GM21390 (cell line): ENCODE measurements around the gene CXCL14.

Source experiments
- ATAC-seq: cut with Tn5 transposase; IDR thresholded peaks from one replicate; pipeline ENCODE4 v1.9.1; 2021; ENCODE audit not compliant: unreplicated experiment

The CXCL14 gene

GRCh38 chr5:135596788-135597187 is 18.0 kb upstream of the CXCL14 start:
- no peak for ATAC-seq

DNA sequence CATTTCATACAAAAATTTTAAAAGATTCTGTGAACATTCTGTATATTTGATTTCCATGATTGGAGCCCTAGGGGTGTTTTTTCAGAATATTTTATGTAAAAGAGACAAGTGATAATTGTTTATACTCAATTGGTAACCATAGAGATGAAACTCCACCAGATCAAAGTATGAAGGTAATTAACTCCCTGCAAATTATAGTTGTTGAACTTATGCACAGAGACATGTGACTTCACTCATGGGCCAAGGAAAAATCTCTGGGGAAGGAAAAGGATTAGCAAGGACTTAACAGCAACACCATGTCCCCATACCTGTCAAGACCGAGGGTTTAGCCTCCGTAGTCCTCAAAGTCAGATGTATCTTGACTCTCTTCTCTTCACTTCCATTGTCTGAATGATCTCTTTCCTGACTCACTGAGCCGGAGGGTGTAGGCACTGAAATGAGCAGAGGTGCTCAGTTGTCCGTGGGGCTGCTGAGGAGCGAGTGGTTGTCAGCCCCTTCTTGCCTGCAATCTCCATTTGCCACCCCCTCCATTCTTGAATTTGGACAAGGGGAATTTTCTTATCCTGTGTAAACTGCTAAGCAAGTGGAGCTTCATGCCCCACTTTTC is 17.5 kb upstream of the CXCL14 start:
- no peak for ATAC-seq

DNA sequence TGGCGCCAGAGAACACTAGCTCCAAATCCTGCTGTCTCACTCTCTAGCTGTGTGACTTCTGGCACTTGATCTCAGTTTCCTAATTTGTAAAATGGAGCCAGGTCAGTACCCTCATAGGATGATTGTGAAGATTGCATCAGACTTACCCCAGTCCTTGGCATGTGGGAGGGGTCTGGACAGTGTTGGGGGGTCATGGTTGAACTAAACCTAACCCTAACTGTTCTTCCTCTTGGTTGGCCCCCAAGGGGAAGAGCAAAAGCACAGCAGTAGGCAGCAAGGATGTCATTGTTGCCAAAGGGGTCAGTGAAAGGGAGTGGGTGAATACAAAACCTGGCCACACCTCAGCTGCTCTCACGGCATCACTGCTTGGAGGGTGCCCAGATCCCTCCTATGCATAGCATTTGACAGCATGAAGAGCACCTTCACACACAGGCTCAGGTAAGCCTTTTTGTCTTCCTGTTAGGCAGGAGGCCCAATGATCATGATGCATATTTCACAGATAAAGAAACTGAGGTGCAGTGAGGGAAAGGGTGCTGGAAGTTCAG is 15.7 kb upstream of the CXCL14 start:
- no peak for ATAC-seq

DNA sequence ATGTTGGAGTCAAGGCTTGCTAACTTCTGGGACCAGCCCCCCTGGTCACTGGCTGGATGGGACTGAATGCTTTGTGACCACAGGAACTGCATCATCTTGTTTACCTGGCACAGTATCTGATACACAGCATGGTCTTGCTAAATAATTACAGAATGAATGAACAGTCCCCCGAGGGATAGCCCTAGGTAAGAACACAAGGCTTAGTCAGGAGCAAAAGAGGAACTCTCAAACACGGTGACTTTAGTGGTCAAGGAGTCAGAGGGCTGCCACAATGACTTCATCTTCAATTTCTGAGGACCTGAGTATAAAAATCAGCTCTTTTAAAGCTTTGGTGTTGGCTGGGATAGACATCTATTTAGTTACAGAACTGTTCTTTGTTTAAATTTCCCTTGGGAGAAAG is 15.1 kb upstream of the CXCL14 start:
- ATAC-seq, result no peak

GRCh38 chr5:135593141-135593540 is 14.3 kb upstream of the CXCL14 start:
- no peak for ATAC-seq

- ATAC-seq, result no peak
Measured at GRCh38 chr5:135592312-135593045, 13.7 kb upstream of the CXCL14 start.

- no peak for ATAC-seq
Measured at GRCh38 chr5:135591277-135591676, 12.5 kb upstream of the CXCL14 start.

- no peak for ATAC-seq
Measured at GRCh38 chr5:135589152-135589551, 10.4 kb upstream of the CXCL14 start.

DNA sequence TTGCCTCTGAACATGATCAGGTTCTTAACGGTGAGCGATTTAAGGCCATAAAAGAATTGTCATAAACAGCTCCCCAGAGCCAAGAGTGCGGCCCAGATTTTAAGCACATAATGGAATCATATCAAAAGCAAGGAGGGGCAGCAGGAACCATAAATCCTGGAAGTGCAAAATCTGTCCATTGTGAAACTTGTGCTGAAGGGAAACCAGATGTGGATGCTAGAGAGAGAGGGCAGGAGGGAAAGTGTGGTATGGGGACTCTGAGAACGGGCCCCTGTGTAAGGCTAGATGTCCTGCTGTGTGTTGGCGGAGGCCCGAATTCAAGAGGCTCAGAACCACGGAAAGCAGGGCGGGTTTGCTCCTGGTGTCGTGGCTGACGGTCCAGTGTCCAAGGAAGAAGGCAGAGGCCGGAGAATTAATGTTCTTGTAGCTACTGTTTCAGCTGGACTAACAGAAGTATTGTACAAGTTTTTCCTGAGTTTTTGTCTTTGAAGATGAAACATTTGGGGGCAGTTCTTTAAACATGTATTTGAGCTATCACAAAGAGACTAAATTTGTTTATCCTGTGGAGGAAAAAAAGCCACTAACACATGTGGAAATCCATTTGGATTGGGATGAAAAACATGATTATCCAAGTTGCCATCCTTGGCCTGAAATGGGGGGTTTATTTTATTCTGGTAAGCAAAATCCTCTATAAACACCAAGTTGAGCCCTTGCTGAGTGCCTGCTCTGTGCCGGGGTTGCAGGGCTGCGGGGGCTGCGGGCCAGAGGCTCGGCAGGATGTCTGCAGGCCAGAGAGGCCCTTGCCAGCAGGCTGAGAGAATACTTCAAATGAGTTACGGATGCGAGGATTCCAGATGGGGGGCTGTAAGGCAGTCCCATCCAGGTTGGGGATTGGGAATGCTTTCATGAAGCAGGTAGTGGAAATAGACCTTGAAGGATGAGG is 9.2 kb upstream of the CXCL14 start:
- no peak for ATAC-seq

DNA sequence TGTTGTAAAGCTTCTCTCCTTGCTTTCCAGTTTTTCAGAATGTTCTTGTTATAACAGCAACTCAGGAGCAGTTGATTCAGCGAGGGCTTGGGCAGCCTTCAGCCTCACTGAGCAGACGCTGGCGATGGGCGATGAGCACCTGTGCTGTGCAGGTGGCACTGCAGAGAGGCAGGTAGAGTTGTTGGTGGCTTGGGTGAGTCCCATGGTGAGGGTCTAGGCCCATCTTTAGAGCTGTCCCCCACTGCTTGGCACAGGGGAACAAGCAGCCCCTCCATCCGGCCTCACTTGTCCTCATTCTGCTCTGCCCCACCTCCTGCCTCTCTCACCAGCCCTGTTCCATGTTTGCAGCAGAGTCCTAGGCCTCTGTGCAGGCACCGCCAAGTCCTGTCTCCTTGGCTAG is 6.1 kb upstream of the CXCL14 start:
- ATAC-seq, result no peak

- no peak for ATAC-seq
Measured at GRCh38 chr5:135584276-135584675, 5.5 kb upstream of the CXCL14 start.

- no peak for ATAC-seq
Measured at GRCh38 chr5:135582099-135582781, 3.4 kb upstream of the CXCL14 start.

DNA sequence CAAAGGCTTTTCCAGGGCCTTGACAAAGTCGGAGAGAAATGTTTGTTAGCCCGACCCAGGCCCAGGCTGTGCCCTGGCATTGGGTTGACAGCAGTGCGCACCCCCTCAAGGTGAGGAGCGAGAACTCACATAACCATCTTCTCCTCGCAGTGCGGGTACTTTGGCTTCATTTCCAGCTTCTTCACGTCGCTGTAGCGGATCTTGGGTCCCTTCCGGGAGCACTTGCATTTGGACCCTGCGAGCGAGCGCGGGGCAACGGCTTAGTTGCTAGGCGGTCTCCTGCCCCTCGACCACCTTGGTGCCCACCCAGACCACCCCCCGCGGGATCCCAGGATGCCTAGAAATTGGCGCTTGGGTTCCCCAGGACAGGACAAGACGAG is 496 bp downstream of the CXCL14 start:
- ATAC-seq, result no peak

DNA sequence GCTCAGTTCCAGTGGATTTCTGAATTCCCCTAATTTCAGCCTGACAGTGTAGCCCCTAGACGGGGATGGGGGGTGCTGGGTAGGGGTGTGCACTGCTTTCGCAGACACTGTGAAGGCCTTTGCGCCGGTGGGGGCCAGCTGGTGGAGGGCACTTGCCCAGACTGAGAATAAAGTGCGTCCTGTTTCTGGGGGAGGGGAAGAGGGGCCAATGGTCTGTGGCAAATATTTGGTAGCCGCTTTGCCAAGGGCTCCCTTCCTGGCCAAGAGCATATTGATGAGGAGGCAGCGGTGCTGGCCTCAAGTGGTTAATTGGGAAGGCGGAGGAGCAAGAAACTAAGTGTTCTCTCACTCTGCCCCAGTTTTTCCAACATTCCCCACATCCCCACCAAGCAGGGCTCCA is 1.4 kb downstream of the CXCL14 start:
- ATAC-seq, result no peak

GRCh38 chr5:135576075-135576599 is 2.7 kb downstream of the CXCL14 start:
- no peak for ATAC-seq

DNA sequence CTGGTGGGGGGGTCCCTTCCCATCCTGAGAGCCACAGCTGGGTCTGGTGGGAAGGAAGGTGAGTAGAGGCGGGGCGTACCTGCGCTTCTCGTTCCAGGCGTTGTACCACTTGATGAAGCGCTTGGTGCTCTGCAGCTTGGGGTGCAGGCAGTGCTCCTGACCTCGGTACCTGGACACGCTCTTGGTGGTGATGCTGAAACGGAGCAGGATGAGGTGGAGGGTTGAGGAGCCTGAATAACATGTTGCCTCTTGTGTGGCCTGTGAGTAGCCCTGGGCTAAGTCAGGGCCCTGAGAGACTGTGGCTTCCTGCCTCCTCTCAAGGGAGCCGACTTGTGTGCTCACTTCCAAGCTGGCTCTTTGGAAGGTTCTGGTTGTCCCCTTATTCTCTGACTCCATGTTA is 4.3 kb downstream of the CXCL14 start:
- ATAC-seq, result no peak

DNA sequence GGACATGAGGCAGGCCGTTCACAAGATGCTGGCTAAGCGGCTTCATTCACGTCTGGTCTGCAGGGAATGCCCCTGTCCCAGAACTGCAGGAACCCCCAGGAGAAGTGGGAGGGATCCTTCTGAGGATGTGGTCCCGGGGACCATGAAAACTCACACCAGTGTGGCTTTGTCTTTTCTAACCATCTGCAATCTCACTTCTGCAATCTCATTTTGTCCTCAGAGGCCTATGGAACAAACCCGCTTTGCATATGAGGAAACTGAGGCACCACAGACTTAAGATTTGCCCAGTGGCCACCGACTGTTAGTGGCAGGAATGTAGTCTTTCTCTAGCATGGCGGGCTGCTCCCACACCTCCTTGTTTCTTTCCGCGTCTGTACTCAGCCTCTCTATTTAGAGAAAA is 6.9 kb downstream of the CXCL14 start:
- no peak for ATAC-seq

DNA sequence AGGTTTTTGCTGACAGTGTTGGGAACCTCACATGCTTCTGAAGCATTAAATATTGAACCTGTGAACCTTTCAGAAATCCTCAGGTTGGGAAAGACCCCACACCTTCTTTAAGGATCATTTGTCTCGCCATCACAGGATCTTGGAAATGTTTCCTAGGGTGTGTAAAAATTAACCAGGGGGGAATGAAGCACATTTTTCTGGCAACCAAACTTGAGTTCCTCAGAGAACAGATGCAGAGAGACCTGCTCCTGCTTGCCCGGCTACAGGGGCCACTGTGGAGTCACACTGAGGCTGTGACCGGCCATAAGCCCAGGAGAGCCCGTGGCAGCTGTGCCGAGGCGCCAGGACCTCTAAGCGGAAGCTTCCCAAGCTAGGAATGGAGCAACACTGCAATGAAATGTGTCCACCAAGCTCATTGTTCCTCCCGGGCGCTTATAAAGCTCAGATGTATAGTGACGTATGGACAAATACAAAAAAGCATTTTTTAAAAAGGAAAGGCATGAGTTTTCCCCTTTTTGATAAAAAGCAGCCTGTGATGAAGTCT is 7.7 kb downstream of the CXCL14 start:
- ATAC-seq, result no peak

DNA sequence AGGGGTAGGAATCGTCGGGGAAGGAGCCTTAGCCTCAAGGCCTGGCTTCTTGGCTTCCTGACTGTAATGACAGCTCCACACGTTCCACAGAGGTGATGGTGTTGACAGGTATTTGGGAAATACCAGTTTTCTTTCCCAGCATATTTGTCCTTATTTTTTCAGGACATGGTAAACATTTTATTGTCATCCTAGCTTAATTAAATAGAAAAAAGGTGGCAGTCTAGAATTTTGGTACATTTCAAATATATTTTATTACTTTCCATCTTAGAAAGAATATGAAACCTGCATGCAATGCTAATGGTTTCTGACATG is 8.4 kb downstream of the CXCL14 start:
- no peak for ATAC-seq

- ATAC-seq, result no peak
Measured at GRCh38 chr5:135569755-135570452, 8.9 kb downstream of the CXCL14 start.
